Hepatocyte (in vitro differentiated cells): Measurements from ENCODE around the gene KLHL36.

Source experiments
- CTCF ChIP-seq: fragments of 200-600 bp; sonication (generic); IDR thresholded peaks from 2 replicates; pipeline ENCODE4 v1.5.1; 2016; ENCODE audit warnings: antibody characterized with exemption, mild to moderate bottlenecking; ENCODE audit not compliant: poor library complexity
- EZH2 ChIP-seq: fragments of 200-600 bp; sonication (generic); IDR thresholded peaks from 2 replicates; pipeline ENCODE4 v1.6.1; 2016; ENCODE audit warnings: antibody characterized with exemption, mild to moderate bottlenecking, borderline replicate concordance
- EZH2phosphoT487 ChIP-seq: fragments of 200-600 bp; sonication (generic); IDR thresholded peaks from one replicate; pipeline ENCODE4 v1.6.1; 2018; ENCODE audit warnings: antibody characterized with exemption, mild to moderate bottlenecking, low read depth, moderate library complexity; ENCODE audit not compliant: unreplicated experiment, severe bottlenecking

GRCh38 chr16:84640145-84640544 lies 8.2 kb upstream of the KLHL36 start:
- no peak for TF ChIP-seq CTCF
- no peak for TF ChIP-seq EZH2phosphoT487
- TF ChIP-seq EZH2 = no peak
